ENCODE results near the gene PCDHA11.
"Not testable (repeated sequence)": the region's sequence is repeated elsewhere in the genome, so short reads cannot be mapped to it uniquely, and the experiment has no call there.

Gene PCDHA11

DNA sequence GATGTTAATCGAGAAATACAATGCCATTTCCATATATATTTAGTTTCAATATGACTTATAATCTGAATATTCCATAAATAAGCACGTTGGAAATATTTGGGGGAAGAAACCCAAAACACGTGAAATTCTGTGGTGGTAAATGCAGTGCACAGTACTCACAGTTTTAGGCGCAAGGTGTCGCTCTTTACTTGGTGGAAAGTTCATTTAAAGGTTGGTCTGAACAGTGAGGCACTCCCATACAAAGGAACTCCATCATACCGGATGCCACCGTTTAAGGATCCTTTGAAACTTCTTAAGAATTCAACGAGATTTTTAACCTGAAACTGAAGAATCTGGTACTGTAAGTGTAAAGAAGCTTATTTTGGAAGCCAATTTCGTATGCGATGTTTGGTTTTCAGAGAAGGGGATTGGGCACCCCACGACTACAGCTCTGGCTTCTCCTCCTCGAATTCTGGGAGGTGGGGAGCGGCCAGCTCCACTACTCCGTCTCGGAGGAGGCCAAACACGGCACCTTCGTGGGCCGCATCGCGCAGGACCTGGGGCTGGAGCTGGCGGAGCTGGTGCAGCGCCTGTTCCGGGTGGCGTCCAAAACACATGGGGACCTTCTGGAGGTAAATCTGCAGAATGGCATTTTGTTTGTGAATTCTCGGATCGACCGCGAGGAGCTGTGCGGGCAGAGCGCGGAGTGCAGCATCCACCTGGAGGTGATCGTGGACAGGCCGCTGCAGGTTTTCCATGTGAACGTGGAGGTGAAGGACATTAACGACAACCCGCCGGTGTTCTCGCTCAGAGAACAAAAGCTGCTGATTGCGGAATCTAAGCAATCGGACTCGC lies at the start of gene PCDHA11:
TSS of gene PCDHA11 (plus strand) at position 237 of the 834 bp plus-strand sequence. CDS start at position 384, 147 bp downstream.
- DNase-seq (ENCODE audit: low read depth), result no peak
- no peak for TF ChIP-seq CTCF (IDR thresholded peaks at IDR 0.05; ENCODE audit: low read depth, low read length, missing control alignments)
- H3K4me3 ChIP-seq (ENCODE audit: low read depth, low read length), result no peak within 1 kb of the TSS

GRCh38 chr5:140821375-140822280 lies 47.1 kb upstream of the PCDHA11 start, which contains the start of gene PCDHA5:
TSS of gene PCDHA5 (plus strand) at chr5:140821613.
- peak; percentile 56 for TF ChIP-seq CTCF (IDR thresholded peaks at IDR 0.05; ENCODE audit: low read depth, low read length, missing control alignments)
- H3K4me3 ChIP-seq (ENCODE audit: low read depth, low read length), result no peak within 1 kb of the TSS
- DNase-seq (ENCODE audit: low read depth), result no peak

DNA sequence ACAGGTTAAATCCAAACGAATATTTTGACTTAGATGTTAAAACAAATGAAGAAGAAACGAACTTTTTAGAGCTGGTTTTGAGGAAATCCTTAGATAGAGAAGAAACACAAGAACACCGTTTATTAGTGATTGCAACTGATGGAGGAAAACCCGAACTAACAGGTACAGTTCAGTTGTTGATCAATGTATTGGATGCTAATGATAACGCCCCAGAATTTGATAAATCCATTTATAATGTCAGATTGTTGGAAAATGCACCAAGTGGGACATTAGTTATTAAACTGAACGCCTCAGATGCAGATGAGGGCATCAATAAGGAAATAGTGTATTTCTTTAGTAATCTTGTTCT lies 46.5 kb upstream of the PCDHA11 start:
- no peak for TF ChIP-seq CTCF (IDR thresholded peaks at IDR 0.05; ENCODE audit: low read depth, low read length, missing control alignments)
- no peak overlapping the region for H3K4me3 ChIP-seq (ENCODE audit: low read depth, low read length)
- DNase-seq (ENCODE audit: low read depth), result no peak

DNA sequence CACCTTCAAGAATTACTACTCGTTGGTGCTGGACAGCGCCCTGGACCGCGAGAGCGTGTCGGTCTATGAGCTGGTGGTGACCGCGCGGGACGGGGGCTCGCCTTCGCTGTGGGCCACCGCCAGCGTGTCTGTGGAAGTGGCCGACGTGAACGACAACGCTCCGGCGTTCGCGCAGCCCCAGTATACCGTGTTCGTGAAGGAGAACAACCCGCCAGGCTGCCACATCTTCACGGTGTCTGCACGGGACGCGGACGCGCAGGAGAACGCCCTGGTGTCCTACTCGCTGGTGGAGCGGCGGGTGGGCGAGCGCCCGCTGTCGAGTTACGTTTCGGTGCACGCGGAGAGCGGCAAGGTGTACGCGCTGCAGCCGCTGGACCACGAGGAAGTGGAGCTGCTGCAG lies 45.8 kb upstream of the PCDHA11 start:
- not testable (repeated sequence) for H3K4me3 ChIP-seq (ENCODE audit: low read depth, low read length); DNase-seq (ENCODE audit: low read depth)

DNA sequence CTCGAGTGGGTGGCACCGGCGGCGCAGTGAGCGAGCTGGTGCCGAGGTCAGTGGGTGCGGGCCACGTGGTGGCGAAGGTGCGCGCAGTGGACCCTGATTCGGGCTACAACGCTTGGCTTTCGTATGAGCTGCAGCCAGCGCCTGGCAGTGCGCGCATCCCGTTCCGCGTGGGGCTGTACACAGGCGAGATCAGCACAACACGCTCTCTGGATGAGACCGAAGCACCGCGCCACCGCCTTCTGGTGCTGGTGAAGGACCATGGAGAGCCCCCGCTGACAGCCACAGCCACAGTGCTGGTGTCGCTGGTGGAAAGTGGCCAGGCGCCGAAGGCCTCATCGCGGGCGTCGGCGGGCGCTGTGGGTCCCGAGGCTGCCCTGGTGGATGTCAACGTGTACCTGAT lies 45.3 kb upstream of the PCDHA11 start:
- TF ChIP-seq CTCF (IDR thresholded peaks at IDR 0.05; ENCODE audit: low read depth, low read length, missing control alignments), result no peak
- no peak for DNase-seq (ENCODE audit: low read depth)
- H3K4me3 ChIP-seq (ENCODE audit: low read depth, low read length), result no peak overlapping the region

DNA sequence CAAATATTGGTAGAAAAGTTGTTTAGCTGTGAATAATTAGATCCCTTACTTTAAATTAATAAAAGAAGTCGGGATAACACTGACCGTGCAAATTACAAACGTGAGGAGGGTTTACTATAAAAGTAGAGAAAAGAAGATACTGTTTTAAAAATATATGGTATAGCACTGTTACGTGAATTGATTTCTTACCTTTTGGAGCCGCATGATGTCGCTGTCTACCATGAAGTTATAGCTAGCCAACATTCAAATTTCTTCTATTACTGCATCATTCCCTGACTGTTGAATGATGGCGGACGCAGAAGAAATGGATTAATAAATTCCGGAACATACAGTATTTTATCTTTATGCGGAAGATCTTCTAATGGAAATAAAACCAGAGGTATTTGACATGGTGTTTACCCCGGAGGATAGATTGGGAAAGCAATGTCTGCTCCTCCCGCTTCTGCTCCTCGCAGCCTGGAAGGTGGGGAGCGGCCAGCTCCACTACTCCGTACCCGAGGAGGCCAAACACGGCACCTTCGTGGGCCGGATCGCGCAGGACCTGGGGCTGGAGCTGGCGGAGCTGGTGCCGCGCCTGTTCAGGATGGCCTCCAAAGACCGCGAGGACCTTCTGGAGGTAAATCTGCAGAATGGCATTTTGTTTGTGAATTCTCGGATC lies 40.9 kb upstream of the PCDHA11 start, which contains the start of gene PCDHA6:
TSS of gene PCDHA6 (plus strand) at position 257 of the 658 bp plus-strand sequence. CDS start at position 389, 132 bp downstream.
- H3K4me3 ChIP-seq (ENCODE audit: low read depth, low read length), result no peak within 1 kb of the TSS
- no peak for DNase-seq (ENCODE audit: low read depth)
- TF ChIP-seq CTCF (IDR thresholded peaks at IDR 0.05; ENCODE audit: low read depth, low read length, missing control alignments), result no peak

DNA sequence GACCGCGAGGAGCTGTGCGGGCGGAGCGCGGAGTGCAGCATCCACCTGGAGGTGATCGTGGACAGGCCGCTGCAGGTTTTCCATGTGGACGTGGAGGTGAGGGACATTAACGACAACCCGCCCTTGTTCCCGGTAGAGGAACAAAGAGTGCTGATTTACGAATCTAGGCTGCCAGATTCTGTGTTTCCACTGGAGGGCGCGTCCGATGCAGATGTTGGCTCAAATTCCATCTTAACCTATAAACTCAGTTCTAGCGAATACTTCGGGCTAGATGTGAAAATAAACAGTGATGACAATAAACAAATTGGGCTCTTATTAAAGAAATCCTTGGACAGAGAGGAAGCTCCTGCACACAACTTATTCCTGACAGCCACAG lies 40.4 kb upstream of the PCDHA11 start:
- no peak for DNase-seq (ENCODE audit: low read depth)
- TF ChIP-seq CTCF (IDR thresholded peaks at IDR 0.05; ENCODE audit: low read depth, low read length, missing control alignments), result no peak
- H3K4me3 ChIP-seq (ENCODE audit: low read depth, low read length), result no peak overlapping the region

- H3K4me3 ChIP-seq (ENCODE audit: low read depth, low read length); DNase-seq (ENCODE audit: low read depth): not testable (repeated sequence)
Observed at GRCh38 chr5:140829511-140830501, 39.0 kb upstream of the PCDHA11 start.
